Keratinocyte (primary cell): ENCODE results near the gene VOPP1.

Experiments used
- CTCF ChIP-seq, 3 experiments: IDR thresholded peaks in 1 of 3; conservative IDR thresholded peaks in 1 of 3; optimal IDR thresholded peaks in 1 of 3; 2 replicates in 2 of 3; 3 replicates in 1 of 3; pipeline versions ENCODE3 to v1.5.1; 2011; ENCODE audit warnings: low read length in 3 of 3, mild to moderate bottlenecking in 3 of 3, moderate library complexity in 2 of 3, control low read depth in 1 of 3, inconsistent platforms in 1 of 3; ENCODE audit not compliant: insufficient read depth in 2 of 3; ENCODE audit errors: extremely low read depth in 1 of 3
- EZH2 ChIP-seq: IDR thresholded peaks from one replicate; pipeline ENCODE4 v1.6.1; 2012; ENCODE audit warnings: inconsistent platforms, mild to moderate bottlenecking, low read length, moderate library complexity

GRCh38 chr7:55527307-55527706 is 45.0 kb downstream of the VOPP1 start:
- TF ChIP-seq EZH2 (no peak), CTCF (optimal IDR thresholded peaks at IDR 0.05 in 1 of 3, IDR thresholded peaks at IDR 0.05 in 1 of 3, conservative IDR thresholded peaks at IDR 0.05 in 1 of 3; ENCODE audit: extremely low read depth in 1 of 3, insufficient read depth in 2 of 3, low read length in 3 of 3) (no peak)
